CD4-positive, alpha-beta T cell treated with Interleukin-15 for 4 hours (primary cell): ENCODE data around the gene ITGAE.
"Not testable (repeated sequence)": the region's sequence is repeated elsewhere in the genome, so short reads cannot be mapped to it uniquely, and the experiment has no call there.

Source experiments
- DNase-seq: peaks from one replicate; pipeline ENCODE4 v3.0.0-alpha.2; 2020; ENCODE audit warnings: low spot score

Gene ITGAE

GRCh38 chr17:3761036-3761917 lies 39.7 kb downstream of the ITGAE start:
- no peak for DNase-seq

DNA sequence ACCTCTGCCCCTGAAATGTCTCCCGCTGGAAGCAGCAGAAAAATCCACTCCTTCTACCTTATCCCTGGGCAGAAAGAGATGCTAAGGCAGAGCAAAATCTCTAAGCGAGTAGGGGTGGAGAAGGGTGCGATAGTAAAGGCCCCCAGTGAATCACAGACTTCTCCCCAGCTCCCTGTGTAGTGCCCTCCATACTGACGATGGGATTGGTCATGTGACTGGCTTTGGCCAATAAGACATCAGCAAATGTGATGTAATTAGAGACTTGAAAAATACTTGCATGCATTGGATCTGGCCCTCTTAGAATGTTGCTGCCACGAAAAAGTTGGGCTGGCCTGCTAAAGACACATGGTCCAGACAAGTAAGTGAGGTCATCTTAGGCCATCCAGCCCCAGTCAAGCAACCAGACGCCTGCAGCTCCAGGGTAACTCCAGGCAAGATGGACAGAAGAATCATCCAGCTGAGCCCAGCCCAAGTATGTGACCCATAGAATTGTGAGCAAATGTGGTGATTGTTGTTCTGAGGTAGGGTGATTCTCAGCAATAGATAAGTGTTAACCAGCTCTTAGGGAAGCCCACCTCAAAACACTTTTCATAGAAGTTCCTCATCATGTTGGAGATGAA lies 41.3 kb downstream of the ITGAE start:
- DNase-seq, result no peak

- DNase-seq, result no peak
Measured at GRCh38 chr17:3755335-3756030, 45.5 kb downstream of the ITGAE start.

DNA sequence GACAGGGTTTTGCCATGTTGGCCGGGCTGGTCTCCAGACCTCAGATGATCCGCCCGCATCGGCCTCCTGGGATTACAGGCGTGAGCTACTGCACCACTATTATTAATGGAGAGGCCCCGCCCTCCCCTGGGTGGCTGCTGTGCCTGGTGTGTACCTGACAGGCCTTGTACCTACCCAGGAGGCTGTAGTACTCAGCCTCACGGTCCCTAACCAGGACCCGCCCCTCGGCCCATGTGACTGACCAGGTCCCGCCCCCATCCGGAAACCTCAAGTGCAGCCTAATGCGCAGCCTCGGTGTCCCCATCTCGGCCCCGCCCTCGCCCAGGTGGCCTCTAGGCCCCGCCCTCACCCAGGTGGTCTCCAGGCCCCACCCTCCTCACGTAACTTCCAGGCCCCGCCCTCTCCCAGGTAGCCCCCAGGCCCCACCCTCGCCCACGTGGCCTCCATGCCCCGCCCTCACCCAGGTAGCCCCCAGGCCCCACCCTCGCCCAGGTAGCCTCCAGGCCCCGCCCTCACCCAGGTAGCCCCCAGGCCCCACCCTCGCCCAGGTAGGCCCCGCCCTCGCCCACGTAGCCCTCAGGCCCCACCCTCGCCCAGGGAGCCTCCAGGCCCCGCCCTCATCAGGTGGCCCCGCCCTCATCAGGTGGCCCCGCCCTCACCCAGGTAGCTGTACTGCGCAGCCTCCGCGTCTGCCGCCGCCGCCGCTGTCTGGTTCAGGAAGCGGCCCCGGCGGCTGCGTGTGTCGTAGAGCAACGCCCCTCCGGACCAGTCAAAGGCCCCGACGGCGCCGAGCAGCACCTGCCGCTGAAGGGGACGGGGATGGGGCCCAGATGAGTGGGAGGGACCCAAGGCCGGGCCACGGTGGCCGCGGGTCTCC lies 46.3 kb downstream of the ITGAE start:
- peak; percentile 71 for DNase-seq

- no peak for DNase-seq
Measured at GRCh38 chr17:3754066-3754457, 46.9 kb downstream of the ITGAE start.

DNA sequence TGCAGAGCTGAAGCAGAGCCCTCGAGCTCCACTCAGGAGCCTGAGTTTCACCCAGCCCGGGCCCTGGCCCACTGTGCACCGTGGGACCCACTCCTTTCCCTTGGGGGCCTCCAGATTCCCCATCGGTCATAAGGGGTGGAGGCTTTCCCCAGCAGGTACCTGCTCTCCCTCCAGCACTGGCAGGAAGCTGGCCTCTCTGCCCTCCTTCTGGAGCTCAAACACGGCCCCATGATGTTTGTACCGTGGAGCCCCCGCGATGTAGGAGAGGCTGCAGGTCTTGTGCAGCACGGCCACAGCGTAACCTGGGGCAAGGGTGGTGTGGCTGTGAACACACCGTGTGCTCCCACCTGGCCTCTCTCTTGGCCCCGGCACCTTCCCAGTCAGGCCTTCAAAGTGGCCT lies 47.4 kb downstream of the ITGAE start:
- DNase-seq, result no peak

- no peak for DNase-seq
Measured at GRCh38 chr17:3751836-3752235, 49.2 kb downstream of the ITGAE start.

DNA sequence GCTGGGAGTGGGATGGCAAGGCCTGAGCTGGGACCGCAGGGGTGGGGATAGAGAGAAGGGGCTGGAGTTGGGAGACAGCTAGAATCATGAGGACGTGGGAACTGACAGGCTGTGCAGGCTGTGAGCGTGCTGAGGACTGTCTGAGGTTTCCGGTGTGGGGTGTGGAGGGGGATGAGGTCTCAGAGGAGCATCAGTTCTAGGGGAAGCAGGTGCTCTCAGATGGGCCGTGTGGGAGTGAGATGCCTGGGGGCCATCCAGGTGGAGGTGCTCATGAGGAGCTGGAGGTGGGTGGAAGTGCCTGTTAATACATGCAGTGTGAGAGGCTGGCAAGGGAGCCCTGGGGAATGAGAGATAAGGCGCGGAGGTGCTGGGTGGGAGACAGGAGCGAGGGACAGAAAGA lies 50.1 kb downstream of the ITGAE start:
- peak; percentile 52 for DNase-seq

GRCh38 chr17:3750296-3750695 lies 50.7 kb downstream of the ITGAE start:
- DNase-seq, result no peak

DNA sequence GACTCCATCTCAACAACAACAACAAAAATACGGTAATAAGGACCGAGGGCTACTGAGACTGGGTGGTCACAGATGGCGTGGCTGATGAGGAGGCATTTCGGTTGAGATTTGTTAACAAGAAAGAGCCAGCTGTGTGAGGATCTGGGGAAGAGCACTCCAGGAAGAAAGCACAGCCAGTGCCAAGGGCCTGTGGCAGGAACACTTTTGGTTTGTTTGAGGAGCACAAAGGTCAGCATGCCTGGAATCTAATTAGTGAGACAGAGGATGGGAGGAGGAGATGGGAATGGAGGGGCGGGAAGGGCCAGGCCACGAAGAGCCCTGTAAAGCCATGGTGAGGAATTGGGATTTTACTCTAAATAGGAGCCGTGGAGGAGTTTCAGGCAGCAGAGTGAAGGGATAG lies 52.4 kb downstream of the ITGAE start:
- no peak for DNase-seq

DNA sequence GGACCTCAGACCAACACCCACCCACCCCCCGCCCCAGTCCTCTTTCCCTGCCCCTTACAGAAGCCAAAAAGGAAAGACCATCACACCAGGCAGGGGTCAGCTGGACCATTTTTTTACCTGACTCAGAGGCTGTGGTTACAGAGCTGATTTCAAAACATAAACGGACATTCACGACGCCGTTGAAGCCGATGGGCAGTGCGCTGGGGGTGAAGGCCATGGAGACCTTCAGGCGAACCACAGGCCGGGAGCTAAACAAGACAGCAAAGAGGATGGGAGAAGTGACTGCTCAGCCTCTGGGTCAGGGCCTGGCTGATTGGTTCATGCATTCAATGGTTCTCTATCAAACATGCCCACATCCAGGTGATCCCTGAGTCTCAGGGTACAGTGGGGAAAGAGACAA lies 53.2 kb downstream of the ITGAE start:
- DNase-seq, result no peak

GRCh38 chr17:3745071-3745470 lies 55.9 kb downstream of the ITGAE start:
- DNase-seq, result no peak

DNA sequence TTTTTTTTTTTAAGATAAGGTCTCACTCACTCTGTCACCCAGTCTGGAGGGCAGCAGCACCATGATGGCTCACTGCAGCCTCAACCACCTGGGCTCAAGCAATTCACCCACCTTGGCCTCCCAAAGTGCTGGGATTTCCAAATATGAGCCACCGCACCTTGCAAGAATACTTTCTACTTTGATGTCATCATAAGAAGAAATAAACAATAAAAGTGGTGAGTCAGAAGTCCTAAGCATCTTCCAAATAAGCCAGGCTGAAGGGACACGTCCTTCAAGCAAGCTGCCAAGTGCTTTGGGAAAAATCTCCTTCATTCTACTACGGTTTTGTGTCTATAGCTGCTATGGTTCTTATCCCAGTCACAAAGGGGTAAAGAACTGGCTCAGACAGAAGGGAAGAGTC lies 57.0 kb downstream of the ITGAE start:
- DNase-seq, result no peak

GRCh38 chr17:3740611-3741073 lies 60.3 kb downstream of the ITGAE start:
- peak; percentile 43 for DNase-seq

- no peak for DNase-seq
Measured at GRCh38 chr17:3739422-3740124, 61.4 kb downstream of the ITGAE start.

DNA sequence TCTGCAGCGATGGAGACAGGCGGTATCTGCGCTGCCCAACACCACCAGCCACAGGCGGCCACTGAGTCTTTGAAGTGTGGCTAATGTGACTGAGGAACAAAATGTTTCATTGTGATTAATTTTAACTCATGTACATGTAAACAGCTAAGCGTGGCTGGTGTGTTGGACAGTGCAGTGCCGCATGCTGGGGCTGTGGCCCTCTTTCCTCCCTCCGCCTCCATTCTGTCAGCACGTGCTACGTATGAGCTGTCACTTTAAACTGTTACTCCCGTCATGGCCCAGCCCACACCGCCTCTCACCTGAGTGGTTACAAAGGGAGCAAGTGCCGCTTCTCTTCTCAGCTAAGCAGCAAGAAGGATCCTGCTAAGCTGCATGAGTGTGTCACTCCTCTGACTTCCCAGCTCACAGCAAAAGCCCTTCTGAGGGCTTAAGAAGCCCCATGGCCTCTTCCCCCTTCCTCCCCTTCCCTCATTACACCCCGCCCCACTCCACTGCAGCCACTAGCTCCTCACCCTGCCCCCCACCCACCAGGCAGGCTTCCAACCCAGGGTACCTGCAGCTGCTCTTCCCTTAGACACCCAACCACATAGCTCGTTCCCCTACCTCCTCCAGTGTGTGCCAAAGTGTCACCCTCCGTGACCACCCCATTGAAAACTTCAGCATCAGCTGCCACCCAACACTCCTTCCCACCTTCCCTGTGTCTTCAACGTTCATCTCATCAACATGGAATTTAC lies 62.3 kb downstream of the ITGAE start:
- DNase-seq, result peak; percentile 78

DNA sequence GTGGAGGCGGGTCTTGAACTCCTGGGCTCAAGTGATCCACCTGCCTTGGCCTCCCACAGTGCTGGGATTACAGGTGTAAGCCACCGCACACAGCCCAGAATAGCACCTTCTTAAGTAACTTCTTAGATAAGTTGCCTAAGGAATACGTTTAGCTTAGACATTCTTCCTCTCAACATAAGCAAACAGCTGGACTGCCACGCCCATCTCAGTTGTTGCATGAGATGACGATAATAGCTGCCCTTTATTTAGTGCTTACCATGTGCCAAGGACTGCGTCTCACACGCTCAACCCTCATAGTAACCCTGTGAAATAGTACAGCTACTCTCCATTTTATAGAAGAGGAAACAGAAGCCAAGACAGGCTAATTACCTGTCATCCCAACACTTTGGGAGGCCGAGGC lies 65.5 kb downstream of the ITGAE start:
- no peak for DNase-seq

- not testable (repeated sequence) for DNase-seq
Measured at GRCh38 chr17:3734911-3735276, 66.1 kb downstream of the ITGAE start.

DNA sequence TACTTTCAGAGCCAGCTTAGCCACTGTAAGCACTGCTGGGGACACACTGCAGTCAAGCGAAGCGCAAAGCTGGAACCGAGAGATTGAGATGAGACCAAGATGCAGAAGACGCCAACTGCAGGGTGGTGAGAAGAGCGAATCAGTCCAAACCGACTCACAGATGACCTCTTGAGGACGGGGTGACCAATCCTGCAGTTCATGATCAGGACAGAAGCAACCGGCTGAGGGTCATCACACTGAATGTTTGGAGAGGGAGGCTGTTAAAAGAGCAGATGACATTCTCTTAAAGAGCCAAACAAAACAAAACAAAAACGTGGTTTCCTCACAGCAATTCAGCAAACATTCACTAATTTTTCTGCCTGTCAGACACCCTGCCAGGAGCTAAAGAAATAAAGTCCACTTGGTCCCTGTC lies 68.8 kb downstream of the ITGAE start:
- no peak for DNase-seq

DNA sequence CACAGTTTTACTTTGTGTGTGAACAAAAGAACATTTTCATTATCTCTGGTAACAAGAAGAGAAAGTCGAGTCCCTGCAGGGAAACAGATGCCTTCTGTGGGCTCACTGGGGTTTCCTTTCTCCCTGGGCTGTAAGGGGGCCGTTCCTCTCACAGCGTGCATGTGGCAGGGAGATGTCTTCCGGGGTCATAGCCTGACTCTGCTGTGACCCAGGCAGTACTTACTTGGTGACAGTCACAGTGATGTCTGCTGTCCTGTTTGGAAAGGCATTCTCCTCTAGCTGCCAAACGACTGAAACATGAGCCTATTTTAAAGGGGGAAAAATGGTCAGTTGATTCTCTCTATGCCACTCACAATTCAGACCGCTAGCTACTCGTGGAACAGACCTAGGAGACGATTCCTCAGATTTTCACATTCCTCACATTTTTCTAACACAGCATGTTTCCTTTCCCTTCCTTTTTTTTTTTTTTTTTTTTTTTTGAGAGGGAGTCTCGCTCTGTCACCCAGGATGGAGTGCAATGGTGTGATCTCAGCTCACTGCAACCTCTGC lies 70.0 kb downstream of the ITGAE start:
- no peak for DNase-seq
